Keratinocyte (primary cell): Measurements from ENCODE around the gene PDE3A. TPM values are rescaled to one million over a fixed set of nuclear protein-coding genes. Genes with fewer than 3 reads are reported as not detected.

Experiments used
- DNase-seq: peaks from one replicate; pipeline ENCODE4 v3.0.0-alpha.2; 2011; ENCODE audit warnings: low read depth, missing footprints, low spot score
- FAIRE-seq: peaks from 2 replicates; lab custom pipeline; 2011; peaks lifted over from hg19 to GRCh38; lab: Jason Lieb, UNC
- H2AFZ ChIP-seq: 2 replicates; pipeline ENCODE4 v1.6.0; 2012; ENCODE audit warnings: low read length, control low read depth, inconsistent platforms; ENCODE audit not compliant: control insufficient read depth
- H3K27ac ChIP-seq: 2 replicates; pipeline ENCODE4 v1.5.1; 2011; ENCODE audit warnings: low read length; ENCODE audit not compliant: control insufficient read depth, insufficient read depth
- H3K27me3 ChIP-seq: 3 replicates; pipeline ENCODE4 v1.6.0; 2011; ENCODE audit warnings: low read length; ENCODE audit not compliant: control insufficient read depth, insufficient read depth; ENCODE audit errors: extremely low read depth
- H3K36me3 ChIP-seq, 2 experiments: 2 replicates in 1 of 2; 3 replicates in 1 of 2; pipeline ENCODE4 v1.5.1; 2011; ENCODE audit warnings: low read length in 2 of 2, mild to moderate bottlenecking in 1 of 2; ENCODE audit not compliant: control insufficient read depth in 2 of 2, insufficient read depth in 2 of 2; ENCODE audit errors: extremely low read depth in 1 of 2
- H3K4me1 ChIP-seq: 3 replicates; pipeline ENCODE4 v1.5.1; 2011; ENCODE audit warnings: low read length; ENCODE audit not compliant: control insufficient read depth, insufficient read depth; ENCODE audit errors: extremely low read depth
- H3K4me2 ChIP-seq: 3 replicates; pipeline ENCODE4 v1.6.0; 2011; ENCODE audit warnings: low read depth, low read length; ENCODE audit not compliant: control insufficient read depth, insufficient read depth; ENCODE audit errors: extremely low read depth
- H3K4me3 ChIP-seq, 3 experiments: fragments of 200-600 bp in 1 of 3; sonication (generic) in 1 of 3; 2 replicates in 2 of 3; 3 replicates in 1 of 3; pipeline ENCODE4 v1.5.1; 2011 to 2016; ENCODE audit warnings: low read length in 3 of 3, mild to moderate bottlenecking in 3 of 3, control low read depth in 2 of 3, inconsistent platforms in 1 of 3, low read depth in 1 of 3, mixed read lengths in 1 of 3, mixed run types in 1 of 3, moderate library complexity in 1 of 3; ENCODE audit not compliant: control insufficient read depth in 2 of 3, insufficient read depth in 2 of 3; ENCODE audit errors: extremely low read depth in 1 of 3
- H3K79me2 ChIP-seq: 2 replicates; pipeline ENCODE4 v1.6.0; 2012; ENCODE audit warnings: low read length; ENCODE audit not compliant: control insufficient read depth, insufficient read depth
- H3K9ac ChIP-seq: 3 replicates; pipeline ENCODE4 v1.6.0; 2011; ENCODE audit warnings: low read length; ENCODE audit not compliant: control insufficient read depth, insufficient read depth; ENCODE audit errors: extremely low read depth
- H3K9me1 ChIP-seq: 3 replicates; pipeline ENCODE4 v1.6.0; 2011; ENCODE audit warnings: low read length; ENCODE audit not compliant: control insufficient read depth, insufficient read depth; ENCODE audit errors: extremely low read depth
- H3K9me3 ChIP-seq: 2 replicates; pipeline ENCODE4 v1.5.1; 2012; ENCODE audit warnings: low read depth, low read length; ENCODE audit not compliant: control insufficient read depth
- H4K20me1 ChIP-seq: 3 replicates; pipeline ENCODE4 v1.6.0; 2011; ENCODE audit warnings: low read length; ENCODE audit not compliant: control insufficient read depth, insufficient read depth; ENCODE audit errors: extremely low read depth
- EZH2 ChIP-seq: IDR thresholded peaks from one replicate; pipeline ENCODE4 v1.6.1; 2012; ENCODE audit warnings: inconsistent platforms, mild to moderate bottlenecking, low read length, moderate library complexity
- dilution Hi-C: fragments of 300-500 bp; cut with MboI; formaldehyde crosslinking; loops from one replicate; pipeline ENCODE4 v1.7.0; 2020; ENCODE audit warnings: low sequenced_read_pairs; ENCODE audit not compliant: extremely low pct_ligation_motif_present
- polyA plus RNA-seq, 5 experiments: library from polyadenylated mRNA; depleted of rRNA in 3 of 5; stranded (reverse) in 3 of 5; stranded (forward) in 1 of 5; unstranded in 1 of 5; fragments of >200 nt; gene quantifications; 1 replicate in 1 of 5; 2 replicates in 3 of 5; 3 replicates in 1 of 5; pipeline versions ENCODE4 v1.2.1 to v1.2.3, GENCODE V29; 2011 to 2012; ENCODE audit warnings: missing spikeins in 2 of 5, low read depth in 1 of 5, low replicate concordance in 1 of 5
- TF ChIP-seq, protein P1 (sequence below), 3 experiments: IDR thresholded peaks in 1 of 3; conservative IDR thresholded peaks in 1 of 3; optimal IDR thresholded peaks in 1 of 3; 2 replicates in 2 of 3; 3 replicates in 1 of 3; pipeline versions ENCODE3 to v1.5.1; 2011; ENCODE audit warnings: low read length in 3 of 3, mild to moderate bottlenecking in 3 of 3, moderate library complexity in 2 of 3, control low read depth in 1 of 3, inconsistent platforms in 1 of 3; ENCODE audit not compliant: insufficient read depth in 2 of 3; ENCODE audit errors: extremely low read depth in 1 of 3

The PDE3A gene
- polyA plus RNA-seq, 1 donor (not counting 4 experiments of a cell fraction or from before 2014, with no cell fraction given) = 0.01 TPM

DNA sequence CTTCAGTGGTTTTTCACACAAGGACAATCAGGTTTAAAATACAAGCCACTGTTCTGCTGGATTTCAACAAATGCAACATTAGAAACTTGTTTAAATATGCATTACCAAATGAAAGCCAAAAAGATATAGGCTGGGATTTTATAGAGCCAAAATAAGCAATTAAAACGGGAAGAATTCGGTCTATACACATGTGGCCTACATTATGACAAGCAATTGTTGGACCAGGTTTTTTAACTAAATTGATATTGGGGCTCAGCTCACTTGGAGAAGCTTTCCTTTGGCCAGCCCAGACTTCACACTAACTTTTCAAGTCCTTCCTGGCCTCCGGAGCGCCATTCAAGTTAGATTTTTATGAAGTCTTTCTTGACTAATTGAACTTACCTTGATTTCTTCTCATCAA, 16.9 kb upstream of the PDE3A start:
- H3K27me3 ChIP-seq = no peaks in the 10 kb centered on the region
- H3K27ac ChIP-seq = no peak overlapping the region
- no peak for FAIRE-seq
- no peaks in the 10 kb centered on the region for H3K9me3 ChIP-seq
- no peak overlapping the region for H2AFZ ChIP-seq
- no peak overlapping the region for H3K4me3 ChIP-seq
- no peak for DNase-seq
- H3K79me2 ChIP-seq = no peaks in the 10 kb centered on the region
- H3K9me1 ChIP-seq = no peaks in the 10 kb centered on the region
- dilution Hi-C loops = no loop called here
- H3K4me2 ChIP-seq = no peak overlapping the region
- no peaks in the 10 kb centered on the region for H3K4me1 ChIP-seq
- no peaks in the 10 kb centered on the region for H4K20me1 ChIP-seq
- no peak overlapping the region for H3K9ac ChIP-seq
- TF ChIP-seq, protein P1, sequence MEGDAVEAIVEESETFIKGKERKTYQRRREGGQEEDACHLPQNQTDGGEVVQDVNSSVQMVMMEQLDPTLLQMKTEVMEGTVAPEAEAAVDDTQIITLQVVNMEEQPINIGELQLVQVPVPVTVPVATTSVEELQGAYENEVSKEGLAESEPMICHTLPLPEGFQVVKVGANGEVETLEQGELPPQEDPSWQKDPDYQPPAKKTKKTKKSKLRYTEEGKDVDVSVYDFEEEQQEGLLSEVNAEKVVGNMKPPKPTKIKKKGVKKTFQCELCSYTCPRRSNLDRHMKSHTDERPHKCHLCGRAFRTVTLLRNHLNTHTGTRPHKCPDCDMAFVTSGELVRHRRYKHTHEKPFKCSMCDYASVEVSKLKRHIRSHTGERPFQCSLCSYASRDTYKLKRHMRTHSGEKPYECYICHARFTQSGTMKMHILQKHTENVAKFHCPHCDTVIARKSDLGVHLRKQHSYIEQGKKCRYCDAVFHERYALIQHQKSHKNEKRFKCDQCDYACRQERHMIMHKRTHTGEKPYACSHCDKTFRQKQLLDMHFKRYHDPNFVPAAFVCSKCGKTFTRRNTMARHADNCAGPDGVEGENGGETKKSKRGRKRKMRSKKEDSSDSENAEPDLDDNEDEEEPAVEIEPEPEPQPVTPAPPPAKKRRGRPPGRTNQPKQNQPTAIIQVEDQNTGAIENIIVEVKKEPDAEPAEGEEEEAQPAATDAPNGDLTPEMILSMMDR (optimal IDR thresholded peaks at IDR 0.05 in 1 of 3, IDR thresholded peaks at IDR 0.05 in 1 of 3, conservative IDR thresholded peaks at IDR 0.05 in 1 of 3; ENCODE audit: extremely low read depth in 1 of 3, insufficient read depth in 2 of 3, low read length in 3 of 3) = no peak
- TF ChIP-seq EZH2 = no peak
- no peaks in the 10 kb centered on the region for H3K36me3 ChIP-seq

DNA sequence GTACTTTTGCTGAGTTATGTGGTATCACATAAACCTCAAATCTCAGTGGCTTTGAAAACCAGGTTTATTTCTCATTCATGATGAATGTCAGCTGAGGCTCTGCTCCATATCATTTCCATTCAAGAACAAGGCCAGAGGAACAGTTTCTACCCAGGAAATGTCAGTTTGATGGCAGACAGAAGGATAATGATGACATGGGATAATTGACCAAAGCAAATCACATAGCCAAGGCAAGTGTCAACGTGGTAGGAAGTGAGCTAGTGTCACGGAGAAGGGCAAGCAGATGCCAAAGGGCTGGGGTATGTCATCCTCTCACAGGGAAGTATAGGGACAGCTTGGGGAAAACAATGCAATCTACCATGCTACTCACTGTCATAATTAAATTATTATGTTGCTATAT, 12.3 kb upstream of the PDE3A start:
- no peaks in the 10 kb centered on the region for H3K9me3 ChIP-seq
- FAIRE-seq (no peak), DNase-seq (no peak)
- no peaks in the 10 kb centered on the region for H3K9me1 ChIP-seq
- H3K27ac ChIP-seq = no peak overlapping the region
- no peak overlapping the region for H3K4me2 ChIP-seq
- H3K36me3 ChIP-seq = no peaks in the 10 kb centered on the region
- dilution Hi-C loops = no loop called here
- no peak overlapping the region for H3K9ac ChIP-seq
- no peak for TF ChIP-seq EZH2
- TF ChIP-seq, protein P1 (optimal IDR thresholded peaks at IDR 0.05 in 1 of 3, IDR thresholded peaks at IDR 0.05 in 1 of 3, conservative IDR thresholded peaks at IDR 0.05 in 1 of 3; ENCODE audit: extremely low read depth in 1 of 3, insufficient read depth in 2 of 3, low read length in 3 of 3) = no peak
- H4K20me1 ChIP-seq = no peaks in the 10 kb centered on the region
- H3K79me2 ChIP-seq = no peaks in the 10 kb centered on the region
- H3K4me3 ChIP-seq = no peak overlapping the region
- H3K4me1 ChIP-seq = no peaks in the 10 kb centered on the region
- H3K27me3 ChIP-seq = no peaks in the 10 kb centered on the region
- no peak overlapping the region for H2AFZ ChIP-seq
